DMS153 treated with DMSO at 0.1 percent for 48 hours (cell line): Measurements from ENCODE around the gene TGFBR2.

Source experiments
- DNase-seq: peaks from one replicate; lab custom pipeline; 2025; ENCODE audit not compliant: unreplicated experiment; lab: John Stamatoyannopoulos, UW

The TGFBR2 gene

GRCh38 chr3:30600572-30600971 is 5.8 kb upstream of the TGFBR2 start:
- no peak for DNase-seq

GRCh38 chr3:30602946-30603345 is 3.5 kb upstream of the TGFBR2 start:
- no peak for DNase-seq

GRCh38 chr3:30604093-30604492 is 2.3 kb upstream of the TGFBR2 start:
- DNase-seq: no peak

- DNase-seq: no peak
Observed at GRCh38 chr3:30604558-30604957, 1.8 kb upstream of the TGFBR2 start.

GRCh38 chr3:30605005-30605404 is 1.4 kb upstream of the TGFBR2 start:
- DNase-seq: no peak

GRCh38 chr3:30605706-30606300 is 598 bp upstream of the TGFBR2 start:
- DNase-seq: no peak

GRCh38 chr3:30607032-30607833 is 832 bp downstream of the TGFBR2 start:
- DNase-seq: no peak

- DNase-seq: no peak
Observed at GRCh38 chr3:30608598-30608947, 2.2 kb downstream of the TGFBR2 start.

- no peak for DNase-seq
Observed at GRCh38 chr3:30609930-30610701, 3.7 kb downstream of the TGFBR2 start.

- DNase-seq: no peak
Observed at GRCh38 chr3:30610702-30611368, 4.4 kb downstream of the TGFBR2 start.

GRCh38 chr3:30611613-30612436 is 5.4 kb downstream of the TGFBR2 start:
- no peak for DNase-seq

GRCh38 chr3:30612437-30613132 is 6.2 kb downstream of the TGFBR2 start:
- DNase-seq: no peak

- DNase-seq: no peak
Observed at GRCh38 chr3:30613133-30613825, 6.9 kb downstream of the TGFBR2 start.

- no peak for DNase-seq
Observed at GRCh38 chr3:30614373-30614772, 8.0 kb downstream of the TGFBR2 start.

GRCh38 chr3:30614943-30615342 is 8.5 kb downstream of the TGFBR2 start:
- DNase-seq: no peak

GRCh38 chr3:30615615-30616346 is 9.4 kb downstream of the TGFBR2 start:
- DNase-seq: no peak

GRCh38 chr3:30616347-30617027 is 10.1 kb downstream of the TGFBR2 start:
- DNase-seq: no peak

- DNase-seq: no peak
Observed at GRCh38 chr3:30617069-30617468, 10.7 kb downstream of the TGFBR2 start.
